Pancreas (tissue), 10 donors: ENCODE data around the gene ASB10. TPM values are rescaled to one million over a fixed set of nuclear protein-coding genes. Genes with fewer than 3 reads are reported as not detected.

Source experiments
- ATAC-seq, 4 donors: fragments of 200-7000 bp; cut with Tn5 transposase; one replicate each; pipeline versions ENCODE4 v1.8.0 to v1.9.1; 2020; ENCODE audit warnings: mild to moderate bottlenecking in 4 of 4, moderate library complexity in 4 of 4
- DNase-seq, 6 donors: peaks; one replicate each; pipeline ENCODE4 v3.0.0-alpha.2; 2020
- FAIRE-seq: peaks from 2 replicates; lab custom pipeline; 2012; peaks lifted over from hg19 to GRCh38; lab: Jason Lieb, UNC
- H3K27ac ChIP-seq, 4 donors: fragments of 200-600 bp; sonication (generic); 1 replicate in 3 of 4; 2 replicates in 1 of 4; pipeline versions ENCODE4 v1.5.0 to v1.8.0; 2020
- H3K27me3 ChIP-seq, 4 donors: fragments of 200-600 bp; one replicate each; pipeline ENCODE4 v1.8.0; 2021
- H3K36me3 ChIP-seq, 3 donors: fragments of 200-600 bp; sonication (generic) in 1 of 3; one replicate each; pipeline versions ENCODE4 v1.5.0 to v1.8.0; 2020 to 2021
- H3K4me1 ChIP-seq, 3 donors: fragments of 200-600 bp; one replicate each; pipeline ENCODE4 v1.8.0; 2021
- H3K4me3 ChIP-seq, 4 donors: fragments of 200-600 bp; sonication (generic) in 2 of 4; one replicate each; pipeline versions ENCODE4 v1.5.0 to v1.8.0; 2020 to 2021
- H3K9me3 ChIP-seq, 4 donors: fragments of 200-600 bp; one replicate each; pipeline ENCODE4 v1.8.0; 2021
- CTCF ChIP-seq, 4 donors: fragments of 200-600 bp; sonication (generic) in 3 of 4; IDR thresholded peaks; one replicate each; pipeline versions ENCODE4 v1.5.0 to v1.8.0; 2021; ENCODE audit warnings: antibody characterized with exemption in 4 of 4
- WGBS, 2 donors: extraction: QIAGEN DNeasy Blood & Tissue Kit; methylation state at CpG; one replicate each; pipeline ENCODE4 v1.1.7; 2013; 5-methylcytosine and 5-hydroxymethylcytosine counted together
- intact Hi-C, 3 donors: fragments of 100-400 bp; cut with DNase I; formaldehyde crosslinking; loops; one replicate each; pipeline versions ENCODE4 v1.11.1 to v1.14.2; 2022
- polyA plus RNA-seq, 2 donors: library from polyadenylated mRNA; stranded (reverse); fragments of 200-250 nt; gene quantifications; one replicate each; pipeline ENCODE4 v1.2.3, GENCODE V29; 2013
- total RNA-seq, 6 donors: library from RNA; stranded (reverse); fragmentation: NEBNext Ultra II Directional in 4 of 6; extraction: Animal tissue kit (Norgen Biotek cat#: 25700) in 4 of 6; gene quantifications; one replicate each; pipeline versions ENCODE4 v1.2.1 to v1.2.4, GENCODE V29; 2021 to 2023
- donor health status: healthy with polysubstance abuse.
- donor health status: DM: no; HTN: no; CAD: no; lungs with moderate emphysema.
- donor health status: DM: no; HTN: no; CAD: no.
- donor health status: control.
- donor health status: control.
- donor health status: Bipolar disorder and iron deficiency.
- donor health status: DM: yes; HTN: yes; CAD: no.
- donor health status: DM: no; HTN: no; CAD: no.
- donor health status: DM: no; HTN: no; CAD: no.
- donor health status: DM: yes; HTN: yes; CAD: no.

The ASB10 gene
- total and polyA plus RNA-seq, 8 donors, result not detected

- H3K27me3 ChIP-seq, result no peaks in the 10 kb centered on the region
- no peaks in the 10 kb centered on the region for H3K9me3 ChIP-seq
- no peak for DNase-seq
- ATAC-seq, result no peak
- no peak overlapping the region for H3K27ac ChIP-seq
- H3K4me3 ChIP-seq, result no peak overlapping the region
- no peak for FAIRE-seq
- TF ChIP-seq CTCF (IDR thresholded peaks at IDR 0.05), result no peak
- intact Hi-C loops, result no loop called here
- 92% methylated on average over 14 of the region's 14 CpGs for WGBS, 2 donors
- peaks cover 0 to 42% (median 0%) of the 10 kb centered on the region in 3 donors for H3K36me3 ChIP-seq
- H3K4me1 ChIP-seq, result peaks cover 0 to 18% (median 0%) of the 10 kb centered on the region in 3 donors
Observed at GRCh38 chr7:151223728-151224127, 36.7 kb upstream of the ASB10 start.

DNA sequence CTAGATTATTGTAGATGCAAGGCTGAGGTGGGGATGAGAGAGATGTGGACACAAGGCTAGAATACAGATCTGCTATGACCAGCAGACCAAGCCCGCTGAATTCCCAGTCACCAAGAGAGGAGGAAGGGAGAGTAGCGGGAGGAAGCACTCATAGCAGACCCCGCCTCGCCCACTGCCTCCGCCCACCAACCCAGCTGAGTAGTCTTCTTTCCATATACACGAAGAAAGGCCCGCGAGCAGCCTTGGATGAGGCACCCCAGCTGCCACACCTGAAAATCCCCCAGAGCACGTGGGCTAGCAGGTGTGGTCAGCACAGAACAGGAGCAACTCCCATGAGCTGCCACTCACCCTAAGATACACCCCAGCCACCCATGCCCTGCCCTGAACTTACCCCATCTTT lies 31.1 kb upstream of the ASB10 start:
- intact Hi-C loops, result no loop called here
- FAIRE-seq, result no peak
- 93 to 94% methylated on average over 9 of the region's 9 CpGs for WGBS, 2 donors
- Histone ChIP-seq H3K27ac (no peak overlapping the region), H3K36me3 (peaks cover 0 to 74% (median 14%) of the 10 kb centered on the region in 3 donors), H3K4me3 (no peak overlapping the region), H3K9me3 (no peaks in the 10 kb centered on the region), H3K27me3 (no peaks in the 10 kb centered on the region), H3K4me1 (no peaks in the 10 kb centered on the region)
- no peak for ATAC-seq
- DNase-seq, result no peak
- no peak for TF ChIP-seq CTCF (IDR thresholded peaks at IDR 0.05)

DNA sequence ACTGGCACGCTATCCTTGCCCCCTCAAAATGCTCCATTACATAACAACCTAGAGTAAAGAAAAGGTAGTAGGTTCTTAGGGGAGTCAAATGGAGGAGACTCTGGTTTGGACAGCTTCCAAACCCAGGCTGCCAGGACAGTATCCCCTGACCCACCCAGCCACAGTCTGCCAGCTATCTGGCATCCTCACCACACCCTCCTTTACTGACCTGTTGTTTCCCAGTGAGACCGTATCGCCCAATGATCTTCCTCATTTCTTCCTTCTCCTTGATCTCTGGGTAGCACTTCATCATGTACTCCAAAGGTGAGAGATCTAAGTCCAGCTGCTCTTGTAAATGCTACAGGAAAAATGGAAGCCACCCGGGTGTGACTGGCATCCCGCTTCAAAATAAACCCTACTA lies 28.3 kb upstream of the ASB10 start:
- no peak for DNase-seq
- H3K4me3 ChIP-seq, result no peak overlapping the region
- ATAC-seq, result no peak
- FAIRE-seq, result no peak
- H3K4me1 ChIP-seq, result no peaks in the 10 kb centered on the region
- intact Hi-C loops, result no loop called here
- no peaks in the 10 kb centered on the region for H3K9me3 ChIP-seq
- no peak overlapping the region for H3K27ac ChIP-seq
- peaks cover 0 to 50% (median 14%) of the 10 kb centered on the region in 3 donors for H3K36me3 ChIP-seq
- H3K27me3 ChIP-seq, result no peaks in the 10 kb centered on the region
- TF ChIP-seq CTCF (IDR thresholded peaks at IDR 0.05), result no peak
- WGBS, 2 donors, result 96 to 97% methylated on average over 5 of the region's 5 CpGs

DNA sequence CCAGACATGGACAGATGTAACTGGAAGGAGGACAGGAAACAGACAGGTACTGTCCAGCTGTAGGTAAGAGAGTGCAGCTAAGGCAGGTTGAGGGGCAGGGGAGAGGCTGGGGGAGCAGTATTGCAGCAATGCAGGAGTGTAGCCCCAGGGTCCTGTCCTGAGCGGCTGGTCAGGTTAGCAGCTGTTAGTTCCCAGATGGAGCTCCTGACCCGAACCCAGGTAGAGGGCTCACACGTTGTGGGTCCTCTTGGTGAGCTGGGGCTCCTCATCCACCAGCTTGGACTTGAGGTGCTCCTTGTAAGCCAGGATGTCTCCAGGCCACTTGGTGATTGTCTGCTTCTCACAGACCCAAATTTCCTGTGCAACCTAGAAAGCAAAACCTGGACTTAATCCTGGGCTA lies 26.8 kb upstream of the ASB10 start:
- no peak overlapping the region for H3K4me3 ChIP-seq
- intact Hi-C loops, result no loop called here
- ATAC-seq, result no peak
- WGBS, 2 donors, result 69 to 78% methylated on average over 3 of the region's 3 CpGs
- H3K27ac ChIP-seq, result no peak overlapping the region
- TF ChIP-seq CTCF (IDR thresholded peaks at IDR 0.05), result no peak
- H3K27me3 ChIP-seq, result no peaks in the 10 kb centered on the region
- H3K9me3 ChIP-seq, result no peaks in the 10 kb centered on the region
- H3K36me3 ChIP-seq, result peaks cover 0 to 44% (median 14%) of the 10 kb centered on the region in 3 donors
- H3K4me1 ChIP-seq, result no peaks in the 10 kb centered on the region
- FAIRE-seq, result no peak
- DNase-seq, result no peak

DNA sequence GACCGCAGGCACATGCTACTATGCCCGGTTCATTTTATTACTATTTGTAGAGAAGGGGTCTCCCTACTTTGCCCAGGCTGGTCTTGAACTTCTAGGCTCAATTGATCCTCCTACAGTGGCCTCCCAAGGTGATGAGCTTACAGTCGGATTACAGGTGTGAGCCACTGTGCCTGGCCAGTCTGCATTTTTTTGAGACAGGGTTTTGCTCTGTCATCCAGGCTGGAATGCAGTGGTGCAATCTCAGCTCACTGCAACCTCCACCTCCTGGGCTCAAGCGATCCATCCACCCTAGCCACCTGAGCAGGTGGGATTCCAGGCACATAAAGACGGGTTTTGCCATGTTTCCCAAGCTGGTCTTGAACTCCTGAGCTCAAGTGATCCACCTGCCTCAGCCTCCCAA lies 25.6 kb upstream of the ASB10 start:
- intact Hi-C loops, result no loop called here
- 66 to 80% methylated on average over 5 of the region's 5 CpGs for WGBS, 2 donors
- H3K36me3 ChIP-seq, result peaks cover 0 to 38% (median 14%) of the 10 kb centered on the region in 3 donors
- H3K4me3 ChIP-seq, result no peak overlapping the region
- no peak for FAIRE-seq
- ATAC-seq, result no peak
- no peaks in the 10 kb centered on the region for H3K4me1 ChIP-seq
- H3K27ac ChIP-seq, result no peak overlapping the region
- no peaks in the 10 kb centered on the region for H3K9me3 ChIP-seq
- H3K27me3 ChIP-seq, result no peaks in the 10 kb centered on the region
- TF ChIP-seq CTCF (IDR thresholded peaks at IDR 0.05), result no peak
- DNase-seq, result no peak
